Measurements from ENCODE around the gene FNDC10. TPM values are rescaled to one million over a fixed set of nuclear protein-coding genes. Genes with fewer than 3 reads are reported as not detected.

The FNDC10 gene
- total RNA-seq, 1 experiment from 2014 or later, result 30.4 TPM

GRCh38 chr1:1615256-1616044 lies 15.5 kb upstream of the FNDC10 start, which contains the start of gene MIB2 (continued):
- TF ChIP-seq OVOL2 (CRISPR knock-in tag; IDR thresholded peaks at IDR 0.05; ENCODE audit: borderline replicate concordance) (no peak), PRRX2 (CRISPR knock-in tag; IDR thresholded peaks at IDR 0.05) (peak; percentile 32; the same call in 1 of the 2 replicates), ZNF671 (CRISPR knock-in tag; IDR thresholded peaks at IDR 0.05) (no peak), ZNF232 (CRISPR knock-in tag; IDR thresholded peaks at IDR 0.05) (no peak; the same call in 1 of the 2 replicates), TCF7 (CRISPR knock-in tag; IDR thresholded peaks at IDR 0.05; ENCODE audit: low read depth) (0 out of 2 replicates have a peak, but pooled peaks have one; percentile 14), GRHL2 (CRISPR knock-in tag; IDR thresholded peaks at IDR 0.05; ENCODE audit: insufficient replicate concordance, severe bottlenecking) (no peak), ZMAT4 (CRISPR knock-in tag; IDR thresholded peaks at IDR 0.05) (no peak), SP1 (CRISPR knock-in tag; conservative IDR thresholded peaks at IDR 0.05) (peak; percentile 95), CREB1 (CRISPR knock-in tag; IDR thresholded peaks at IDR 0.05) (no peak), MYBL2 (CRISPR knock-in tag; IDR thresholded peaks at IDR 0.05) (peak; percentile 6; the same call in 1 of the 2 replicates), RELA (CRISPR knock-in tag; IDR thresholded peaks at IDR 0.05; ENCODE audit: borderline replicate concordance) (peak; percentile 95), USF1 (CRISPR knock-in tag; IDR thresholded peaks at IDR 0.05) (peak; percentile 36), IRF2 (CRISPR knock-in tag; IDR thresholded peaks at IDR 0.05; ENCODE audit: borderline replicate concordance, low read depth) (no peak), ZBTB43 (CRISPR knock-in tag; IDR thresholded peaks at IDR 0.05) (no peak), FOXK1 (CRISPR knock-in tag; IDR thresholded peaks at IDR 0.05) (peak; percentile 43; the same call in 1 of the 2 replicates), ETV6 (CRISPR knock-in tag; IDR thresholded peaks at IDR 0.05) (0 out of 2 replicates have a peak, but pooled peaks have one; percentile 12), ZNF532 (CRISPR knock-in tag; IDR thresholded peaks at IDR 0.05; ENCODE audit: borderline replicate concordance) (no peak), PRDM15 (CRISPR knock-in tag; IDR thresholded peaks at IDR 0.05) (no peak; the same call in 1 of the 2 replicates), AFF4 (CRISPR knock-in tag; IDR thresholded peaks at IDR 0.05; ENCODE audit: borderline replicate concordance) (no peak), GABPB1 (CRISPR knock-in tag; IDR thresholded peaks at IDR 0.05) (peak; percentile 85), ZSCAN18 (CRISPR knock-in tag; IDR thresholded peaks at IDR 0.05) (no peak), ATF3 (CRISPR knock-in tag; conservative IDR thresholded peaks at IDR 0.05) (no peak)

All from WTC11 (cell line).